GM21723 (cell line): ENCODE results near the gene C1orf226.

Source experiments
- ATAC-seq: cut with Tn5 transposase; IDR thresholded peaks from one replicate; pipeline ENCODE4 v1.9.1; 2021; ENCODE audit warnings: mild to moderate bottlenecking, moderate library complexity; ENCODE audit not compliant: unreplicated experiment

Gene C1orf226

DNA sequence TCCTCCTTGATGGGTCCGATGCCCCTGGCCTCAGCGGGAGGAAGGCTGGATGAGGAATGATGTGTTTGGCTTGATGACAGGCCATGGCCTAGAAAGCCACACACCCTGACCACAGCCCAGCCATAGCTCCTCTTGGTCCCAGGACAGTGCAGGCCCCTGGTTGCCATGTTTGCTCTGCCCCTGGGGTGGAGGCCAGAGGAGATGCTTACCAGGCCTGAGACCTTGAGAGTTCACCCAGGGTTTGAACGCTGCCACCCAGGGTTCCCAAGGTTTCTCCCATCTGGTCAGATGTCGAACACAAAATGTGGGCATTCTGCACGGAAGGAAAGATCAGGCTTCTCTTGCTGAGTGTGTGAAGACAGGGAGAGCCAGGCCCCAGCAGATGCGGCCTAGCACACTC lies 2.6 kb downstream of the C1orf226 start:
- no peak for ATAC-seq

DNA sequence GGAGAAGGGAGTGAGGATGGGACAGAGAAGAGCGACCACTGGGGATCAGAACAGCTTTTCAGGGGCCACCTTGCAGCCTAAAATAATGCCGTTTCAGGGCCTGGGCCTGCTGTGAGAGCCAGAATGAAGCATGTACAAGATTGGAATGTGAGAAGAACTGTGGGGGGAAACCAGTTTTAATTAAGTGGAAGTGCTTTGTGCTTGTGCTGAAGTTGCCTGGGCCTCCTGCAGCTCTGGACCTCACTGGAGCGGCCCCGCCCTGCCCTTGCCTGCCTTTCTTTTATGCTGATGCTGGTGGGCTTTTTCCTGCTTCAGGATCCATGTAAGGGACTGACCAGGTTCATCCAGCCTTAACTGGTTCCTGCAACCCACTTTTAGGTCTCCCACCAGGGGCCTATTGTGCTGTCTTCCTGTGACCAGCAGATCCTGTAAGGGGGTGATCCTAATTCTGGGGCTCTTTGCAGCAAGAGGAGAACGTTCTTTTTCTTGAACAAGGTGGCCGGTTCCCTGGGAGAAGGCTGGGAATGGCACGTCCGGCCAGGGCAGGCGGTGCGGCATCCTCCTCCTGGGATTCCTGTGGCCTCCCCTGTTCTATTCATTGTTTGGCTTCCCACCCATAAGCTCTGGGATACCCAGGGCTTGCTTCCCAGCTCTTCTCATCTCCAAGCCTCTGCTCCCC lies 3.2 kb downstream of the C1orf226 start:
- no peak for ATAC-seq

- ATAC-seq, result no peak
These were observed 3.7 kb downstream of the C1orf226 start for GRCh38 chr1:162385280-162385623.

GRCh38 chr1:162385702-162386101 lies 4.2 kb downstream of the C1orf226 start:
- ATAC-seq, result no peak

DNA sequence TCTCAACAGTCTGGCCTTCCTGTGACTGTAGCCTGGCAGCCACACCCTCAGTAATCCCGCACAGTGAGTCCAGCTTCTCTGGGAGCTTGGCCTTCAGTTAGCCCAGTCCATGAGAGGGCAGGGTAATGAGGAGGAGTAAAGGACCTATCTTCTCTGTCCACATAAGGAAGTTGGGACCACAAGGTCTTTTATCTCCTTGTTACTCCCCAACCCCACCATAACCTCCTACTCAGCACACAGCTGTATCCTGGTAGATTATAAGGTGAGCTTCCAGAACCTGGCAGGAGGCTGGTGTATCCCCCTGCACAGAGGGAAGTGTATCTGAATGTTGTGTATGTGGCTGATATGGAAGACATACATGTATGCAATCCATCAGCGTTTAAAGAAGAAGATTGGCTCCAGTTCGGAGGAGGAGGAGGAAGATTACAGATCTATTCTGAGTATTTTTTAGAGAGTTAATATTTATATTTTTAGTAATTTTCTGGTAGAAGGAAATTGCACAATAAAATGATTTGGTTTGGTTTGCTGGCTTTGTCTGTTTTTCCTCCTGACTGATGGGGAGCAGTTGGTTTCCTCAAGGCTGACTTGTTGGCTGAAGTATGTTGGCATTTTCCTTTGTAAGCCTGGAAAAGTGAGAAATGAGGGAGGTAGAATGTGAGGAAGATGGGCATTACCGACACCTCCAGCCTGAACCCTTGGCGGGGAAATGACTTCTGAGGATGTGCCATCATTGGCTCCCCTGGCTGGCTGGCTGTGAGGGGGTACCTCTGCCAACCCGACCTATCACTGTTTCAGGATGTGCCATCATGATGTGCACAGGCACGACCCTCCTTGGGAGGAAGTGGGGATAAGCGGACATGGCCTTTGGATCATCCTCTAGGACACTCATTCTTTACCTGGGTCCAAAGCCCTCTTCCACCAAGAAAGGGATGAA lies 5.0 kb downstream of the C1orf226 start:
- ATAC-seq, result no peak

DNA sequence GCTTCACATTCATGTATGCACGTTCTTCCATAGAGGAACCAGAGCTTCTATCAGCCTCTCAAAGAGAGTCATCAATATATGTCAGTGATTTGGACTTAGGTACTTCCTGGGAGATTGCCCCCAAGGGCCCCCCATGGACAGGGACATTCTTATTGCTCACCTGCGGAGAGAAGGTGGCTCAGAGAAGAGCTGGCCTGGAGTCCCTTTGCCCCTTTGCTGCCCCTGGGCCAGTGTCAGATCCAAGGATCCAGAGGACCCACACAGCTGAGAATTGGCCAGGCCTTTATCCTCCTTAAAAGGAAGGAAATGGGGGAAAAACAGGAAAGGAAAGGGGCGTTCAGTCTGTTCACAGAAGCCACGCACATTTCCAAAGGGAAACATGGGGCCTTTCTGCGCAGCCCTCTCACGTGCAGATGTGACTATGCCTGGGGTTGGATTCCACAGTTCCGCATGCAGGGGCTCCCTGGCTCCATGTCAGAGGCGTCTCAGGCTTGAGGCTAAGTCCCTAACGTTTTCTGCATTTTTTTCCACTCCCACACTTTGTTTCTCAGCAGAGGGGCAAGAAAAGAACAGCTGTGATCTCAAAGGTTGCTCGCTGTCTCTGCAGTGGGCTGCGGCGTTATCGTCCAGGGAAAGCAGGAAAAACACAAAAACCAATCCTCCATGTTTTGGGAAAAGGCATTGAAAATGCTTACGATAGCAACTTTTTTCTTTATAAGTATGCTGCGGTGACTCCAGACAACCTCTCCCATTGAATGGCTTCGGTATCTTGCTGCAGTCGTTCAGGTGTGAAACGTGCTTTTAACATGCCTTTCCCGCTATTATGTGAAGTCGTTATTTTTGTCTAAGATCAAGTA lies 5.9 kb downstream of the C1orf226 start:
- no peak for ATAC-seq

DNA sequence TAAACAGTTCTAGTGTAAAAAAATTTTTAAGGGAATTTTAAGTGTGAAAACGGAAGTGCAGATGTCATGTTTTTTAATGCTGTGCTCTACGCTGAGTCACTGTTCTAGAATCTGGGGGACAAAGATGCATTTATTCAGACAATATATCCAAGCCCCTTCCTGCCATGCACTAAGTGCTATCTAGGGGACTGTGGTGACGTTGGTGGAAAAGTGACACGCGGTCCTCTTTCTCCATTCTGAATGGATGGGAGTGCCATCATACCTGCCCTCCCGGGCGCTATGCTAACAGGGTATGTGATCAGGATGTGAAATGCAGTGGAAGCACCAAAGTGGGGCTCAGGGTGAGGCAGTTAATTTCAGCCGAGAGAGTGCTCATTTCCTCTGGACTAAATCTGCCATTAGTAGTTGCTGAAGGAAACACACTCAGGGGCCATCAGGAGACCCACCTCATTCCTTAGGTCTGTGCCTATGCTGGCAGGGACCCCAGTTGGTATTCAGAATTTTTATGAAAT lies 6.6 kb downstream of the C1orf226 start:
- ATAC-seq, result no peak

- no peak for ATAC-seq
These were observed 7.1 kb downstream of the C1orf226 start for GRCh38 chr1:162388615-162389014.

DNA sequence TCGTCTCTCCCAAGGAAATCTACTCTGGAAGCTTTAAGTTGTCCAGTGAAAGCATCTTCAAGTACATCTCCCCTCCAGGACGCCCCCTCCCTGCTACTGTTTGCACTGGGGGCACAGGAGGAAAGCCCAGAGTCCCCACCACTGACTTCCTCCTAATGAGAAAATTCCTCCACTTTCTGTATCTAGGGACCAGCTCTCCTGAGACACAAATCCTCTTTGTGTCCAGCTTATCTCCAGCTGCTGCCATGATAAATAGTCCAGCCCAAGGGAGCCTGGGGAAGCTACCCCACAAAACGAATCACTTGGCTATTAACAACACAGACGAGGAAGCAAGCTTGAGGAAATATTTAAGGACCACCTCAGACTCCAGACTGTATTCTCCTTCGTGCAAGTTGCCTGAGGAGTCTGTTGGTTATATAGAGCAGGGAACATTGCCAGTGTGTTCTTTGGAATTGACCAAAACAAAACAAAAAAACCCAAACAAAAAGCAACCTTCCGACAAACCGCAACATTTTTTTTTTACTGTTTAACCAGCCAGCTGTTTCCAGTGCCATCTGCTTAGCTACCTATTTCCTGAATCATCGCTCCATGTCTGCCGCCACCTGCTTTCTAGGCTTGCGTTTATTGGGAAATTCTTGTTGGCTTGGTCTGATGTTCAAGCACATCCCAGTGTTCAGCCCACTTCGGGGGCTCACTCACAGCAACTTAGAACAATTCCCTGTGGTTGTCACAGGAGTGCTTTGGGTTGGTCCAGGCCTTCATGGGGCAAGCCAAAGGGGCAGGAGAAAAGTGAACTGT lies 7.7 kb downstream of the C1orf226 start:
- ATAC-seq, result no peak

DNA sequence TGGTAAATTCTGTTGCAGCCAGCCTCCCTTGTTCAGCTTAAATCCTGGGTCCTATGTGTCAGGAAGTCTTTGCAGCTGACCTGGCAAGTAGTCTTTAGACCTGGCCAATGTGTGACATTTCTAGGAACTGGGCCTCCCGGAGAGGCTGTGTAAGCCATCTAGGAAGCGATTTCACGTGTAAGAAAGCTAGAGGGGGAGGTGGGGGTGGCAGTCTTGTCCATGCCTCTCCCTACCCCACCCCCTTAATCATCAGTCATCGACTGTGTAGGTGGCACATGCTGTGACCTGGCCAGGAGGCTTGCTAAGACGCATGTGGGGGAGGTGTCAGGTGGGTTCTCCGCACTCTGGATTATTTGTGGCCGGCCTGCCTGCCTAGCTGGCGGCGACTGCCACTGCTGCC lies 8.4 kb downstream of the C1orf226 start:
- no peak for ATAC-seq

DNA sequence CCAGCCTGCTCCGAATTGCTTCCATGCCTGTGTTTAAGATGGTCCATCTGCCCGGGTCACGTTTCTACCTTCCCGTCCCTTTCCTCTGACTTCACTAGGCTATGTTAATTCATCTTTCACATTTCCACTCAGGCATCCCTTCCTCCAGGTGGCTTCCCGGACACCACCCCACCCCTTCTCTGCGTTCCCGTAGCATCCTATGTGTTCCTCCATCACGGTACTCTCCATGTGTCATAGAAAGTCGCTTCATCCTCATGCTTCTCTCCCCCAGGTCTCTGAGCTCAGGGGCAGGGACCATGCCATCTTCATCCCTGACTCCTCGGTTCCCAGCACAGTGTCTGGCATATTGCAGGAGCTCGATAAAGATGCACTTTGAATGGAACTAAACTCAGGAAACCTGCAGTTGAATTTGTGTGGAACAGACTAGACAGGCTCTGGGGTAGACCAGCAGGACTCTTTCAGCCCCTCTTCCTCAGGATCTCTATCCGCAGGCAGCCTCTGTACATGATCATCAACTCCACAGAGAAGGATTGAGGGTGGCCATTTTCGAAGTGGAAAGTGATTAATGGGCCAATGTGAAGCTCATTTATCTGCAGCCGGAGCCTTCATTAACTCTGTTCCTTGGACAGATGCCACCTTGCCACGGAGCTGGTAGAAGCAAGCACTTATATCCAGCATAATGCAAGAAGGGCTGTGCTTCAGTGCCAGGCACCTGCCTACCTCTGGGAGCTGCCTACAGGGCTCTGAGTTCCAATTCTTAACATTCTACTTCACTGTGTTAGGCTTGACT lies 9.1 kb downstream of the C1orf226 start:
- ATAC-seq, result no peak

DNA sequence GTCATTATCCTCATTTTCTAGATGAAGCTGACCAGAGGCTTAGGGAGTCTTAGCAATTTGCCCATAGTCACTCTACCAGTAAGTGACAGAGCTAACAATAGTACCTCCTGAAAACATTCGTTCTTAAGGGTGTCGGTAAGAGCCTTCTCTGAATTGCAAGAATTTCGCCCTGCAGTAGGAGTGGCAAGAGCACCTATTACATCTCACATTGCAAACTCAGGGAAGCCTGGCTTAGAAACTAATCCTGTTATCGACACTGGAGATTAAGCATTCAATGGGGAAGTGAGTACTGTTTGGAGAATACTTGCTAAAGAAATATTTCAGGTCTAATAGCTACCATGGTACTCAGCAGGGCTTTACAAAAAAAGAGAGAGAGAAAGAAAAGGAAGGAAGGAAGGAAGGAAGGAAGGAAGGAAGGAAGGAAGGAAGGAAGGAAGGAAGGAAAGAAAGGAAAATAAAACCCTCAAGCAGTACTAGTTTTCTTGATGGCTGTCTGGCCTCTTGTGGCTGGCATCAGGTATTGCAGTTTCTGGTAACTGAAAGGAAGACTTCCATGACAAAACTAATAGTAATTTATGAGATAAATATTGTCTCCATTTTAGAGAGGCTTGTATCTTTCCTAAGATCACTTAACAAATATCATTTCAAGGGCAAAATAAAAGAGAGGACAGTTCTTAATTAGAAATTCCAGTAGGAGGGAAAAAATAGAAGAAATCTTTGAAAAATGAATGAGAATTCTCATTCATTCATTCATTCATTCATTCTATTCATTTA lies 10.4 kb downstream of the C1orf226 start:
- ATAC-seq, result no peak

DNA sequence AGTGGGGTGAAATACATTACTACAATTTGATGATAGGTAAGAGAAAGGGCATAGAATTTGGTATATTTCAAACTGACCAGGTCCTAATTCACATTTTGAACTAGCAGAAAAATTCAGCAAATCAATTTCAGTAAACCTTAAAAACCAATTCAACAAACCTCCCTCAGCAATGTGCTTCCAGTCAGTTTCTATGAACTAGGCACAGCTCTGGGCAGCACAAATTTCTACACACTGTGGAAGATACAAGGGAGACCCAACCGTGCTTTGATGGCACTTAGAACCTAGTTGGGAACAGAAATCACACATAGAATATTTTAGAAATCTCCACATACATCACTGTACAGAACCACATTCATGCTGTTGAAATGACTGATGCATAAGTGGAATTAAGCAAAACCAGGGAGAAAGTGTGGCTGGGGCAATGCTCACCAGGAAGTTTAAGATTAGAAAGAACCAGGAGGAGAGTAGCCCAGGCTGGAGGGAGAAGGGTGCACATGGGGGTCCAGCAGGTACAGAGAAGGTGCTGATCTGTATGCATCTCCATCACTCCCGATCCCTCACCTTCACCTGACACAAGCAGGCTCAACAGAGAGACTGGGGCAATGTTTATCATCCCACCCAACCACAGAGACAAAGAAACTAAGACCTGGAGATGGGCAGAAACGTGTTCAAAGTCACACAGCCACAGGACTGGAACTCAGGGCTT lies 14.8 kb downstream of the C1orf226 start:
- ATAC-seq, result no peak

GRCh38 chr1:162397039-162397448 lies 15.5 kb downstream of the C1orf226 start:
- no peak for ATAC-seq

DNA sequence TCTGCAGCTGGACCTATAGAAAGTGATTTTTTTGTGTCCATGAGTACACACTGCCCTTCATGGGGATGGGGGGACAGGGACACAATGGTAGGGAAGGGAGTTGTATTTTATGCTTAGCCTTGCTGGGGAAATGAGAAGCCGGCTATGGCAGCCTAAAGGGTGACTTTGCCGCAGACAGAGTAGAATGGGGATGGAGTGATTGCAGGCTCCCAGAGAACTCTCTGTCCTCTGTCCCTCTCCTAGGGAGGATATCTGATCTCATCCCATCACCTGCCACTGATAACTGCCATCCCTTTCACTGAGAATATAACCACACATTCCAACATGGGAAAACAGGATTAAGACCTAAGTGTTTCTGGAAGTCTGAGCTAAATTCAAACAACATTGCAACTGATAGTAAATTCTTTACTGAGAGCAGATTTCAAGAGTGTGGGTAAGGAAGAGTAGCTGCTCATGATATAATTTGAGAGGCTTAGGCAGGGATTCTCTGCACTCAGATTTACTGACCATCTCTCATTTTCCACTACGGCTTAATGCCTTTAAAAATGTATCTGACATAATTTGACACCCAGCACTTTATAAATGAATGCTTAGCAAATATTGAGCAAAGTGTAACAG lies 16.5 kb downstream of the C1orf226 start:
- ATAC-seq, result no peak

DNA sequence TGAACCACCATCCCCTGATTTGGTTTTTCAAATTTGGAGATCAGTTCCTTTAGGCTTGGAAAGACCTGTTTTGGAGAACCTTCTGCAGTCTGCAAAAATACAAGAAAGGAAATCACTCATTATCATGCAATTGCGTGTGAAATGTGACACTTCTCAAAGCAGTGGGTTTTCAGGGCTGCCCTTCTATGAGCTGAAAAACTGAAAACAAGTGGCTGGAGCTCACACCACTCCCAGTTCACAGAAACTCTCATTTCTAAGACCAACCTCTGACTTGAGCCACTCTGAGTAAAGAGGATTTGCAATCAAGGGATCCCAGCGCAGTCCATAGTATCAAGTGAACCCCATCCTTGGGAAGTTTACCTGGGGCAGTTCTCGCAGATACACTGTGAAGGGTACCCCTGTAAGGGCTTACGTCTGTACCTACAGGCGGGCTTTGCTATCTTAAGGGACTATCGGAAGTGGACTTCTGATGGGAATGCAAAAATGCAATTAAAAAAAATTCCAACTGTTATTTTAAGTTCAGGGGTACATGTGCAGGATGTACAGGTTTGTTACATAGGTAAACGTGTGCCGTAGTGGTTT lies 17.6 kb downstream of the C1orf226 start:
- ATAC-seq, result no peak

- ATAC-seq, result no peak
These were observed 19.3 kb downstream of the C1orf226 start for GRCh38 chr1:162400790-162401355.
